C1 segment of cervical spinal cord (tissue), 14 donors: ENCODE measurements around the gene SNRK.

Source experiments
- DNase-seq, 14 donors: peaks; one replicate each; lab custom pipeline; 2025; lab: John Stamatoyannopoulos, UW

Gene SNRK

GRCh38 chr3:43270078-43270477, 16.3 kb upstream of the SNRK start:
- no peak for DNase-seq

- peak in 1 of 14 donors; percentile 7 for DNase-seq
These were observed 12.9 kb upstream of the SNRK start for GRCh38 chr3:43273416-43273815.

GRCh38 chr3:43279082-43279481, 7.3 kb upstream of the SNRK start:
- DNase-seq, result no peak

DNA sequence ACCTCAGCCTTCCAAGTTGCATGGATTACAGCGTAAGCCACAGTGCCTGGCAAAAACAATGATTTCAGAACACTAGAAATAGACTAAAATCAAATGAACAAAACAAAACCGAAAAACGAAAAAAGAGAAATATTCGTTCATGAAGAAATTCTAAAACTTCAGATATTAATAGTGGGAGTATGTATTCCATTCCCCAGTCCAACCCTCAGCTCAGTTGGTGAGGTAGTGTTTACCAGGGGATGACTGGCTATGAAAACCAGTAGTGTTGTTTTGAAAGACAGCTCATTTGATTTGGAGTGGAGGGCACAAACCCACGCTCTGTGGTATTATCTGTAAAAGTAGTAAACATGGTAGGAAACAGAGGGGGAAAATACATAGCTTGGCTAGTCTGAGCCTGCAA, 6.8 kb upstream of the SNRK start:
- no peak for DNase-seq

- DNase-seq, result no peak
These were observed 5.3 kb upstream of the SNRK start for GRCh38 chr3:43281020-43281419.

DNA sequence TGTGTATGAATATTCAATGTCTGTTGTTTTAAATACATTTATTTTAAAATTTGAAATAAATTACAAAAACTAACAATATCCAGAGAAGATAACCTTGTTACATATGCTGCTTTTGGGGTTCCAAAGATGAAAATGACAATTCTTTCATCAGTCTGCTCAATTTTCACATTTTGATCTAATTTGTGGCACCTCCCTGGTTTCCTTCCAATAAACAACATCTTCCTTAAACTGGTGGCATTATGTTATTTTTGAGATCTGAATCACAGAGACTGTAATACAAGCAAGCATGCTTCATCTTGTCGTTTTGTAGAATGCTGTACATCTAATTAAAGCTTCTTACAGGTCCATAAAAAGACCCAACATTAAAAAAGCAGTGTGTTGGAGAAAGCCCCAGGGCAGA, 2.2 kb upstream of the SNRK start:
- DNase-seq, result no peak

DNA sequence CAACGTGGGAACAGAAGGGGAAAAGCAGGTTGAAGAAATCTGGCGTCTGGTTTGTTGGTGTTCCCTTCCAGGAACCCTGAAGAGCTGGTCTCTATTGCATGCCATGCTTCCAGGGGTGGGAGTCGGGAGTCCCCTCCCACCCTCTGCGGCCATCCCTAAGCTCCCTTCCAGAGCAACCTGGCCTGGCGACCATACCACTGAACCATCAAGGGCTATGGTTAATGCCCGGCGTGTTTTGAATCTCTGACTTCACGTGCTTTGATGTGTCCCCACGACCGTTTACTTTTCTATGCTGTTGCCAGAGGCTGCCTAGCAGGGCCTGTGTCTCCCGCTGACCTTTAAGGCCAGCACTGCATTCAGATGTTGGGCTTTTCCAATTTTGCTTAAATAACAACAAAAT, 696 bp upstream of the SNRK start:
- DNase-seq, result no peak

DNA sequence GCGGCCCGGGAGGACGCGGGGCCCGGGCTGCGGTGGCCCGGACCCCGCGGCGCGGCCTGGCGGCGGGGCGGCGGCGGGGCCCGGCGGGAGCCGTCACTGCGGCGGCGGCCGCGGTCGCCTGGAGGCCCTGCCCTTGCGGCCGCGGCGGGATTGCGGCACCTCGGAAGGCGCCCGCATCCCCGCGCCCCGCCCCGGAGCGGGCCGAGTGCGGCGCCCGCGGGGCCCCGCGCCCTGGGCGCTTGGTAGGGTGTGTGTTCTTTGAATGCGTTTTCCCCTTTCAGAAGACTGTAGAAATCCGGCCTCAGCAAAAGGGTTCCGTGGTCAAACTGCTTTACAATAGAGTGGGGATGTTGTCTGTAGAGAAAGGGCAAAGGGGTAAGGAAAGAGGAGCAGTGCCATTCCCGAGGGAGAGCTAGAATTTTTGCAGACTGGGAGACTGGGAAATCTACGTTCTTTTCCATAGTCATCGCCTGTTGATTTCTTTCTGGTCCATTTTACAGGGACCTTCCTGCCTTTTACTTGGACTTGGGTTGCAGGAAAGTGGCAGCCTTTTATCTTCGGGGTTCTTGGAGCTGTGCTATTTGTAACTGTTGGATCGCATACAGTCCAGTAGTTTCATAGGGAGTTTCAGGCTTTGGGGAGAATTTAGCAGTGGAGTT, 630 bp downstream of the SNRK start:
- DNase-seq, result peak in 6 of 14 donors; percentile 12 to 52 (median 31)

GRCh38 chr3:43287500-43287873, 1.1 kb downstream of the SNRK start:
- no peak for DNase-seq

DNA sequence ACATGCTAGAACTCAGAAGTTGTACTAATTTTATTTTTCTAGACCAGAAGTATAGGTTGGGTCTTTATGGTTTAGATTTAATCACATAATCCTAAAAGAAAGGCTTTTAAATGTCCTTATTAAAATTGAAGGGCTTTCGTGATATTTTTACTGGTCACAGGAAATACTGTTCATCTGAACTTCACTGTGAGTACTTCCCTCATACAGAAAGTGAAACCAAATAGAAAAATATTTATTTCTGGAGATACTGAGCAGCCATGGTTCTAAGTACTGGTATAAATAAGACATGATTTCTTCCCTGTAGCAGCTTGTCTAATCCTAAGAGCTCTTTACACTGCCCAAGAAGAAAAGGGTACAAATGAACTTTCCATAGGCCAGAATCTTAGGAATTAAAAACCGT, 2.0 kb downstream of the SNRK start:
- peak in 1 of 14 donors; percentile 5 for DNase-seq

- DNase-seq, result no peak
These were observed 2.5 kb downstream of the SNRK start for GRCh38 chr3:43288850-43289249.

GRCh38 chr3:43289401-43289800, 3.1 kb downstream of the SNRK start:
- peak in 1 of 14 donors; percentile 35 for DNase-seq

DNA sequence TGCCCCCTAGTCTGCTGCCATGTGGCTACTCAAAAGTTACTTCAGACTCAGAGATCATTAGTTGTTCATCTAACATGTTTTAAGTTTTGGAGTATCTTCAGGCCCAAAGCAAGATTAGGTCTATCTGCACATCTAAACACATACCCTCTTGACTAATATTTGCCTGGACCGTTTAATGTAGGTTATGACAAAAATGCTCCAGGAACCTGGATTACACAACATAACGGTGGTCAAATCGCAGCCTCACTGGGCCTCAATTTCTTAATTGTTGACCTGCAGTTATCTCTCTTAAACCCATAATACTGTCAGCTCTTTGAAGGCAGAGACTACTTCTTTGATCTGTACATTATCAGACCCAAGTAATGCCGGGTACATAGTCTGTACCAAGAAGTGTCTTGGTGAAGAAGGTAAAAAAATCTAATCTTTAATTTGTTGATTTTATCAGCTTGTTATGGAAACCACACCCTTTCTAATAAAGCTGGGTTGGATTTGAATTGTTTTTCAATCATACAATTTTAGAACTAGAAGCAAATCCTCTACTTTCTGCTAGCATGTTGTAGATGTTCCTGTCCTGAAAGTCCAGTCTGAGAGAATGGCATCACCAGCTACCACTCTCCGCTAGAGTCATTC, 3.6 kb downstream of the SNRK start:
- DNase-seq, result no peak

DNA sequence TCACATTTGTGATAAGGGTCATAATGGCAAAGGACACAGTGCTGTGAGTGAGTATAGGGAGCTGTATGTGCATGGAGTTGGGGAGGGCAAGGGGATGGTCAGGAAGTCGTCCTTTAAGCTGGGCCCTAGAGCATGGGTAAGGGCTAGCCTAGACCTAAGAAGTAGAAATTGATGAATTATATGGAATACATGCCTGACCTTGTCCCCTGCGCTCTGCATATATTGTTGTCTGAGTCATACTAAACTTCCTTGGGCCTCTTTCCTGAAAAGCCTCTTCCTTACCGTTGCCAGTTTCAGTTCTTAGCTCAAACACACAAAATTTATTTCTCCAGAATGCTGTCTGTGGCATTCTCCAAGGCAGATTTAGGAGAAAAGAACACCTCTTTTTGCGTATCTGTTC, 4.6 kb downstream of the SNRK start:
- no peak for DNase-seq

- no peak for DNase-seq
These were observed 5.2 kb downstream of the SNRK start for GRCh38 chr3:43291546-43291945.

- no peak for DNase-seq
These were observed 8.6 kb downstream of the SNRK start for GRCh38 chr3:43294975-43295374.

- DNase-seq, result no peak
These were observed 10.2 kb downstream of the SNRK start for GRCh38 chr3:43296565-43296964.

DNA sequence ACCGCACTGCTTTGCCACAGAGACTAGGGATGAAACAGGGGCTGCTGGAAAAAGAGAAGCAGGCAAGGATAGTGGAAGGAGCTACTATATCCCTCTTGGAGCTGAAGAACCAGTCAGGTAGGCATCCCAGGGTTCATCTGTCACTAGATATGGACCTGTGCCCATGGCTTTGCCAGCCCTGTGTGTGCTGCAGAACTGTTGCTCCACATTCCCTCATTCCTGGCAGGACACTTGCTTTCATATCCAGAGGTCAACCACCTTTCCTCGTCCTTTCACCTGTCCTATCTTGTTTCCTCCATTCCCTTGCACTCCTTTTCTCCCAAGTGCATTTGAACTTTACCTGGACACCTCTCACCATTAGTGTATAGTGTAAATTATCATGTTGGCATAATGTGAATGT, 12.0 kb downstream of the SNRK start:
- peak in 1 of 14 donors; percentile 40 for DNase-seq

- no peak for DNase-seq
These were observed 12.4 kb downstream of the SNRK start for GRCh38 chr3:43298761-43299160.

DNA sequence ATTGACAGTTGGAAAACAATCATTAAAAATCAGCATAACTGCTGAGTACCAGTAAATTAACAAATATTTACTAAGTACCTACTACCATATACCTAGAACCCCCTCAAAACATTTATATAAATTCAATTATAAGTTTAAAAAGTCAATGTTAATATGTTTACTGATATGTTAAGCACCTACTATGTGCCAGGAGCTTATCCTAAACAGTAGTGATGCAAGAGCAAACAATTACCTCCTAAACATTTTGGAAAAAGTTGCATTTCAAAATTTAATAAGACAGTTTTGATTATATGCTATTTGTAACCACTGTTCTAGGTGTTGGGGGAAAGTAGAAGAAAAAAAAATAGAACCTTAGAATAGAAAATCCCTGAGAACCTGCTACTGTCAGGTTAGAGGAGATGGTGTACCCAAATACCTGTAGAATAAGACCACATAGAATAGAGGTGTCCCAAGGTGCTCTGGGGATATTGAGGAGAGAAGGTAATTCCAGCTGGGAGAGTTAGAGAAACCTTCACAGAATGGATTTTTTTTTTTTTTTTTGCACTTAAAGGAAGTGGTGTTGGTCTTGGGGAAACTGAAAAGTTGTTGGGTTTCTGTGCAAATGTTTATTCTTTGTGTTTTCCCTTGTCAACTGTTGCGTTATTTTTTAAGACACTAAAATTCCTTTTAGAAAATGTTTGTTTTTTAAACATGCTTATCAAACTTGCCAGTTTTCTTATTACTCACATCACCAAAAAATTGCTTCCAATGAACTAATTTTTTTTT, 16.0 kb downstream of the SNRK start:
- no peak for DNase-seq

DNA sequence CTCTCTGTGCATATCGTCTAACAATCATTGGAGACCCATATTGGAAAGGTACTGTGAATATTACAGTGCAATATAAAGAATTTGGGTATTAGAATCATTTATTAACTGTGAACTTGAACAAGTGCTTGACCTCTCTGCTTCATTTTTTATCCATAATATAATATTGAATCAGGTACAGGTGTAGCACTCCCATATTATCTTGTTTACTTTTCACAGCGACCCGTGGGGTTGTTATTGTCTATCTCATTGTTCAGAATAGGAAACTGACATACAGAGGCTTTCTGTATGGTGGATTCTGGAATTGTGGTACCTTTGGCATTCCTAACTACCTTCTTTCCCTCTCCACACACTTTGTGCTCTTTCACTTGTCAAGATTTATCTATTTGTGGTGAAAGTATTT, 17.8 kb downstream of the SNRK start:
- no peak for DNase-seq

- DNase-seq, result no peak
These were observed 20.9 kb downstream of the SNRK start for GRCh38 chr3:43307226-43307625.

DNA sequence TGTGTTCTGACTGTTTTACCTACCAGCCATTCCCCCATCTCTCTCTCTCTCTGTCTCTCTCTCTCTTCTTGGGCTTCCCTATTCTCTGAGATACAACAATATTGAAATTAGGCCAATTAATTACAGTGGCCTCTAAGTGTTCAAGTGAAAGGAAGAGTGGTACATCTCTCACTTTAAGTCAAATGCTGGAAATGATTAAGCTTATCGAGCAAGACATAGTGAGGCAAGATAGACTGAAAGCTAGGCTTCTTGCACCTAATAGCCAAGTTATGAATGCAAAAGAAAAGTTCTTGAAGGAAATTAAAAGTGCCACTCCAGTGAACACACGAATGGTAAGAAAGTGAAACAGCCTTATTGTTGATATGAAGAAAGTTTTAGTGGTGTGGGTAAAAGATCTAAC, 21.3 kb downstream of the SNRK start:
- DNase-seq, result no peak
